Activated CD4-positive, alpha-beta T cell treated with anti-CD3 and anti-CD28 coated beads for 24 hours (primary cell): ENCODE measurements around the gene VSX2.

Experiments used
- DNase-seq, 2 donors: peaks; one replicate each; pipeline ENCODE4 v3.0.0-alpha.2; 2020; ENCODE audit warnings: low read depth in 2 of 2

The VSX2 gene

DNA sequence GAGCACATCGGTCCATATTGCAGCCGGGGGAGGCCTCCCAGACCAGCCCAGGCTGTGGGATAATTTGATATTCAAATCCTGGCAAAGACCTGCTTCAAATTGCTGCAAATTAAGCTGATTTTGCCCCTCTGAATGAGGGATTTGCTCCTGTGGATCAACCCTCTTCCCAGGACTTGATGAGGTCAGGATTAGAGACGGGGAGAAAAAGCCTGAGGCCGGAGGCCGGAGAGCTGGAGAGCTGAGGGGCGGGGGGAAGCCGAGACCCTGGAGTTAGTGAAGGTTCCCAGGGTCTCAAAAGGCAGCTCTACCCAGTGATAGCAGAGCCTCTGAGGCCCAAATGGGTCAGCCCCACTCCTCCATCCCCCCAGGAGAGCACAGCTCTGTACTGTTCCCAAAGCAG, 17.5 kb upstream of the VSX2 start:
- DNase-seq, result no peak

DNA sequence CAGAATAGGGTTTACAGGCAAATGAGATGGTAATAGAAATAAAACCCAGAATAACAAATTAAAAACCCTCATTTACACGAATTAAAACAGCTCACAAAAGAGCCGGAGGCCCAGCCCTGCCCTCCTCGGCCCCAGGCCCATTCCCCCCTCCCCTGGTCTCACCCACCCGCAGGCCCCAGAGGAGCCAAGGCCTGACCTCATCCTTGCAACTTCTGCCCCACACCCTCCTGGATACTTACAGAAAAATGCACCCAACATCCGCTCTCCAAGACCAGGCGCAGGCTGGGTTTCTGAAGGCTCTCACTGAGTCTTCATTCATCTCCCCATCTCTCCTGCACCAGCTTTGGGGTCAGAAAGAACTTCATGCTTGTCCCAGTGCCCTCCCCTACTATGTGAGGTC, 16.2 kb upstream of the VSX2 start:
- DNase-seq, result no peak

DNA sequence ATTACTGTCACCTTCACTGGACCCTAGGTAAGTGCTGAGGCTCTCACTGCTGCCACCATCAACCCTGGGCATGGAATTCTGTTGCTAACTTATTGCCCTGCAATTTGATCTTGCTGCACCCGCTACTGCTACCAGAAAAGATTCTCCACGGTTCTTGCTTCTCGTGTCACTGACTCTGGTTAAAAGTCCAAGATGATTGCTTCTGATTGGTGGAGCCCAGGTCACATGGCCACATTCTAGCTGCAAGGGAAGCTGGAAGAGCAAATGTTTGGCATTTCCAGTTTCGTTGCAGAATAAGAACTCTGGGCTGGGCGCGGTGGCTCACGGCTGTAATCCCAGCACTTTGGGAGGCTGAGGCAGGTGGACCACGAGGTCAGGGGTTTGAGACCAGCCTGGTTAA, 7.5 kb upstream of the VSX2 start:
- no peak for DNase-seq

DNA sequence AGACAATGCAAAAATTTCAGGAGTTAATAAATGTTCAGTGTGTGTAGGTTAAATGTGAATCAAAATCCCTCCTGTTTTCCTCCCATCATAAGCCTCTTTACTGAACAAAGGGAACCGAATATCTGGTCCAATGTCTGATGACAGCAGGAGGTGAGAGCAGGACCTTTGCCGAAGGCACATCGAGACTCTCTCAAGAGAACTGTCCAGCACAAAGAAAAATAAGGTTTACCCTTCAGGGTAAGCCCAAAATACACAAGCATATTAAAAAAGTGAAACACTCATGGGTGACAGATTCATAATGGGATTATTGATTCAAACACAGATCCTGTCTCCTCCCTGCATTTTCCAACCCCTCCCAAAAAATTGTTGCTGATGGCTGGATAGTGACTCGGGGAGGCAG, 4.2 kb upstream of the VSX2 start:
- no peak for DNase-seq

DNA sequence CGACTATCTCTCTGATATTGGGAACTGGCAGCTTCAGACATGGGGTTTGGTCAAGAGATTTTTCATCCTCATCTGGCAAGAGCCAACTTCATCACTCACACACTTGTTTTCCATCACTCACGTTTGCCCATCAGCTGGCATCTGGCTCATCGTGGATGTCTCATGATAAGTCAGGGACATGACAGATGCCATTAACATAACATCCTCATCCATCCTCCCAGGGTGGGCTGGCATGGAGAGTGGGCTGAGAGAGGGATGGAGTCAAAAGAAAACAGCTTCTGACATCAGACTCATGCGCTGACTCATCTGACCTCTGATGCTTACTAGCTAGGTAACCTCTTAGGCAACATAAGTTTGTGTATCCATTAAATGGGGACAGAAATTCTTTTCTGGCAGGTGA, 1.8 kb upstream of the VSX2 start:
- DNase-seq, result no peak

DNA sequence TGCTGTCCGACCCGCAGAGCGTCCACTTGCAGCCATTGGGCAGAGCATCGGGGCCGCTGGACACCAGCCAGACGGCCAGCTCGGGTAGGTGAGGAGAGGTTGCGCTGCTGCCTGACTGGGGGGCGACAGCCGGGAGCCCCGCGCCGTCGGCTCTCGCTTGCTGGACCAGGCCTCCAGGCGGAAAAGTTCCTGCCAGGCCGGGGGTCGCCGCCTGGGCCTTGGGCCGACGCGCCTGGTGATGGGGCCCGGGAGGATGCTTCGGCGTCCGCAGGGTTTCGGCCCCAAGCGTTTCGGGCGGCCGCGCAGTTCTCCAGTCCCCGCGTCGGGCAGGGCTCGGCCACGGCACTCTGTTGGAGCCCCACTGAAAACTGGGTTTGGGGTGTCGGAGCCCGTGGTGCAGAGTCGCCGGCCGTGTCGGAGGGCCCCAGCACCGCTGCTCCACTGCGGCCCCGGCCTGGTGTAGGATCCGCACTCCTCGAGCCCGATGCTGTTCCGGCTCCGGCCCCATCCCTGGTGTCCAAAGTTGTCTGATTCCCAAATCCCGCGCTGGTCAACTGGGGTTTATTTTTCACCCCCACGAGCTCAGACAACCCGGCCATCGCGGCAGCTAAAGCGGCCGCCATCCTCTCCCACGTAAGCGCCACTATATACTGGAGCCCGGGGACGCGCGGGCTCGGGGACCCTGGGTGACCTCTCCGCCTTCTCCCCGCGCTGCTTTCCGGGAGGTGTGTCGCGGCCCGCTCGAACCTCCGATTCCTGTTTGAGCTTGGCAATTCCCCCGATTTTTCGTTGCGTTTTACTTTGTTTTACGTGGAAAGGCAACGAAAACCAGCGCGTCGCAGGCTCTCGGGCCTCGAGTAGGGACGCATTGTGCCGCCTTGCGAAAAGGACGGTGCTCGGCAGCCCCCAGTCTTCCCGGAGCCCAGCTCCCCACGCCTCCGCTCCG, 872 bp downstream of the VSX2 start:
- no peak for DNase-seq

DNA sequence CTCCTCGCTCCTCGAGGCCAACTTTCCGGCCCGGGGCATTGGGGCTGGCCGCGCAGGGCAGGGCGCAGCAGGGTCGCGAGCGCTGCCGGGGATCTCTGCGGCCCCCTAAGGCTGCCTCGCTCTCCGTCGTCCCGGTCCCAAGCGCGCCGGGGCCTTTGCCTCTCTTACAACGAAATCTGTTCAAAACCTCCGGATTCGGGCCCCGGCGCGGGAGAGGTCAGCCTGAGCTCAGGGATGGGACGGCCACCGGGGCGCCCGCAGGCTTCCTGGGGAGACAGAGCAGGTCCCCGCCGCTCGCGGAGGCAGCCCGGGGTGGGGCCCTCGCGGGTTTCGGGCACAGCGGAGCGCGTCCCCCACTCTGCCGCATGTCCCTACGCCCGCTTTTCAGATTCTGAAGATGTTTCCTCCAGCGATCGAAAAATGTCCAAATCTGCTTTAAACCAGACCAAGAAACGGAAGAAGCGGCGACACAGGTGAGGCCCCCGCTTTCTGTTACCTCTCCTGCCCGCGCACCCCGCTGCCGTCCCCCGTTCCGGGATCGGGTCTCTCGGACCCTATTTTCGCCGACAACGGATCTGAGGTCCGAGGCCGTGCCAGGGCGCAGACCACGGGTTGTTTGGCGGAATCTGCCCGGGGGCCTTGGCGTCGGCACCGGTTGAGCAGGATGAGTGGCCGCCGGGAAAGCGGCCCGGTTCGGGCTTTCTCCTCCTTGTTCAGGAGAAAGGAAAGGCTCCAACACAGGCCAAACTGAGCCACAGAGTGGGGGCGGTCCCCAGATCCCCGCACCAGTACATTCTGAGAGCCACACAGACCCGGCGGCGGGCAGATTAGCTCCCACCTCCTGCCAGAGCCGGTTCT, 1.8 kb downstream of the VSX2 start:
- DNase-seq, result no peak

DNA sequence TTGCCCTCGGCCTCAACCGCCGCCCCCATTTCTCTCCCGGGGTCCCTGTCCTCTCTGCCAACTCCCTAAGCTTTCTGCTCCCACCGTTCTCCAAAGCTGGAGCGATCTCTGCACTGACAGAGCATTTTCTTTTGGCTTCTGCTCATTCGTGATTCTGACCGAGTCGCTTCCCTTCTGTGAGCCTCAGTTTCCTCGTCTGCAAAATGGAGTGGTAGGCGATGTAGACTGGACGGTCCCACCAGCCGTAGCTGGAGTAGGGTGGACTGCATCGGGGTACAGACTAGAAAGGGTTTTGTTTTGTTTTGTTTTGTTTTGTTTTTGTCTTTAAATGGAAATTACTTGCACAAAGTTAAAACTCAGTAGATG, 2.4 kb downstream of the VSX2 start:
- DNase-seq, result no peak

DNA sequence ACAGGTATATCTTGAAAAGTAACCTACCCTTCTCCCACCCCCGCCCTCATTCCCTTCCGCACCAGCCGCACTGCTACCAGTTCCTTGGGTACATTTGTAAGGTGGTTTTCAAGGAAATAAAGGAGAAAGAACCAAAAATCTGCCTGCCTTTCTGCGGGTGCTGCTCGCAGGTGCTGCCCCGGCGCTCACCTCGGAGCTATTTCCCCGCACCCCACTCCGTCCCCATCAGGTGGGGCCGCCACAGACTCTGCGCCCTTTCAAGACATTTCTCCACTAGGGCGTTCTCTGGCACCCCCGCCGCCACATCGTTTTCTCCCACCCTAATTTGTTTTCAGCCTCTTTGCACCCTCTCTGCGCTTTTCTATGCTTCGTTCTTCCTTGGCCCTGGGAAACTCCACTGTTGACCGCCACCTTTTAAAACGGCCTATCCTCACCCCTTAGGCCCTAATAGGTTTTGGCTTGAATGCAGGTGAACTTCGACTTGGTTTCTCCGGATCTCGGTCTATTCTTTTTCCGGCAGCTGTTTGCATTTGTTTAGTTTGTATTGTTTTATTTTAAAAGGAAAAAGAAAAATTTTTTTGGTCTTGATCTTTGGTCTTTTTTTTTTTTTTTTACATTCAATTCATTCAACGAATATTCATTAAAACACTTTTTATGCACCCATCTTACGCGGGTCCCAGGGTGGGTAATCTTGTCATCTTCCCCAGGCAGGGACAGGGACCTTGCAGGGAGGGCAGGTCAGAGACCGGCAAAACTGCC, 3.0 kb downstream of the VSX2 start:
- no peak for DNase-seq

DNA sequence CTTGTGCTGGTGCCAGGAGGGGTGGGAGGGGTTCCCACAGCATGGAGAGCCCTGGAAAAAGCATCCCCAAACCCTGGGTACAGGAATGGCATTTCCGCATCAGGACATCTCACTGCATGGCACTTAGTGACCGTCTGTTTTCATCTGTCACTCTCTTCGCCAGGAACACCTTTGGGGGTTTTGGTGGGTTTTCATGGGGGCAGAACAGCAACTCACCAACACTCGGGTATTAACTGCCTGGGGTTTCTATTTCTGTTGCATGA, 3.5 kb downstream of the VSX2 start:
- no peak for DNase-seq

DNA sequence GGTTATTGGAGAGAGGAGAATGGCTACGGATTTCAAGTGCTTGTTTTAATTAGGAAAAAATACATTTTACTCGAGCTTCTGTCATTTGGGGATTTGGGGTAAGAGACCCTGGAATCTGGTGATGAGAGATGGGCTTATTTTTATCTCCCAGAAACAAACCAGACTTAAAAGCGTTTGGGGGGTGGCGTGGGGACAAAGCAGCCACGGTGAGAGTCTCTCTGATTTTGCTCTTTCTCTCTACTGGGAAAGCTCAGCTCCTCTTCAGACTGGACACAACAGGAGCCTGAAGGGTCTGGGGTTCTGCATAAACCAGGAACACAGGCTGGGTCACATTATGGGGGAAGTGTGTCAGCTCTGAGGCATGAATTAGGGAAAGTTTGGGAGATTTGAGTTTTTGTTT, 3.8 kb downstream of the VSX2 start:
- no peak for DNase-seq

DNA sequence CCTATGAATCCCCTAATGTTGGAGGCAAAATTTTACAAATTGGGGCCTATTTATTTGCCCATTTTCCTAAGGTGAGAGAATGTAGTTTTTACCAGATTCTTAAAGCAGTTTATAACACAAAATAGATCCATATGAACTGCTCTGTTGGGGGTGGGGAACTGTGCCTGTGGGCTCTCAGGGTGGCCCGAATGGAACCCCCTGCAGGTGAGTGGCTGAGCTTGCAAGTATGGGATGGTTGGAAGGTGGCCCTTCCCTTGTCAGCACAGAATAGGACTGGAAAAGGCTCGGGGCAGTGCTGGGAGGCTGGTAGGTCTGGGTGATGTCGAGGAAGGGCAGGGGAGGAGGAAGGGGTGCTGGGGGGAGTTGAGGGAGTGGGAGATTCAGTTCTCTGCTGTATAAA, 4.9 kb downstream of the VSX2 start:
- no peak for DNase-seq

DNA sequence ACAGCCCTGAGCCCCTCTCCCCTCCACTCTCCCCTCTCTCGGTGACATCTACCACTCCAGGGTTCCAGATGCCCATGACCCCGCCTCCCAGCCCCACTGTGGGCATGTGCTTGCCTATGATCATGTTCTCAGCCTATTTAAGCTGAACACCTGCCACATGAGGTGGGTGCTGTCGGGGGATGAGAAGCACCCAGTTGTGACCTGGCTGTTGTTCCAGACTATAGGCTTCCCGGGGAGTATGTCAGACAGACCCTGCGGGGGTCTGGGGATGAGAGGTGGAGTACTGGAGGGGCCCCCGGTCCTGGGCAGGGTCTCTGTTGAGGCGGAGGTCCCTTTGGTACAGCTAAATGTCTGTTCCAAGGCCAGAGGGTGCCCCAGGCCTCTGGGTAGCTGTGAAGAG, 6.0 kb downstream of the VSX2 start:
- no peak for DNase-seq

DNA sequence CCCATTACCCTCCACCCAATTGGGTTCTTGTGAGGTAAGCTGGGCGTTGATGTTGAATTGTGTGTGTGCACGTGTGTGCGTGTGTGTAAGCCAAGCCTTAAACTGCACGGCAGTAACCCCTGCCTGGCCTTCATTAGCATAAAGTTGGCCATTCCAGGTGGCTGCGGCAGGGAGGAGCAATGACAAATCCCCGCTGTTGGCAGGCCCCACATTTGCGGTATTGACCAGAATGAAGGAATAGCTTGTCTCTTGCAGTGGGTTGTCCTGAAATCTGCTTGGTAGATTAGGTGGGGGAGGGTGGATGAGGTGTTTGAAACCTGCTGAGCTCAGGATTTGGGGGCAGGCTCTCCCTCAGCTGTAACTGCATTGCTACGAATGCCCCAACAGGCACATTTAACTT, 7.3 kb downstream of the VSX2 start:
- no peak for DNase-seq

DNA sequence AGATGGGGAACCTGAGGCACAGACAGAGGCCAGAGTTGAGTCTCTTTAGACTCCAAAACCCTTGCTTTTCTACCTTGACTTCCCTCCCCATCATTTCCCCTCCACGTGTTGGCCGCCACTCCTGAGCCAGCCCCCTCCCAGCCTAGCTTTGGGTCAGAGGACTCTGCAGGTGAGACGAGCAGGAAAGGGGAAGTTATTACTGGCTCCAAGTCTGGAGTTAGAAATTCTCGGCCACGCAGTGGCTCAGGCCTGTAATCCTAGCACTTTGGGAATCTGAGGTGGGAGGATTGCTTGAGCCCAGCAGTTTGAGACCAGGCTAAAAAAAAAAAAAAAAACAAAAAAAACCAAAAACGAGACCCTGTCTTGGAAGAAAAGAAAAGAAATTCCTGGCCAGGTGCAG, 8.8 kb downstream of the VSX2 start:
- no peak for DNase-seq

DNA sequence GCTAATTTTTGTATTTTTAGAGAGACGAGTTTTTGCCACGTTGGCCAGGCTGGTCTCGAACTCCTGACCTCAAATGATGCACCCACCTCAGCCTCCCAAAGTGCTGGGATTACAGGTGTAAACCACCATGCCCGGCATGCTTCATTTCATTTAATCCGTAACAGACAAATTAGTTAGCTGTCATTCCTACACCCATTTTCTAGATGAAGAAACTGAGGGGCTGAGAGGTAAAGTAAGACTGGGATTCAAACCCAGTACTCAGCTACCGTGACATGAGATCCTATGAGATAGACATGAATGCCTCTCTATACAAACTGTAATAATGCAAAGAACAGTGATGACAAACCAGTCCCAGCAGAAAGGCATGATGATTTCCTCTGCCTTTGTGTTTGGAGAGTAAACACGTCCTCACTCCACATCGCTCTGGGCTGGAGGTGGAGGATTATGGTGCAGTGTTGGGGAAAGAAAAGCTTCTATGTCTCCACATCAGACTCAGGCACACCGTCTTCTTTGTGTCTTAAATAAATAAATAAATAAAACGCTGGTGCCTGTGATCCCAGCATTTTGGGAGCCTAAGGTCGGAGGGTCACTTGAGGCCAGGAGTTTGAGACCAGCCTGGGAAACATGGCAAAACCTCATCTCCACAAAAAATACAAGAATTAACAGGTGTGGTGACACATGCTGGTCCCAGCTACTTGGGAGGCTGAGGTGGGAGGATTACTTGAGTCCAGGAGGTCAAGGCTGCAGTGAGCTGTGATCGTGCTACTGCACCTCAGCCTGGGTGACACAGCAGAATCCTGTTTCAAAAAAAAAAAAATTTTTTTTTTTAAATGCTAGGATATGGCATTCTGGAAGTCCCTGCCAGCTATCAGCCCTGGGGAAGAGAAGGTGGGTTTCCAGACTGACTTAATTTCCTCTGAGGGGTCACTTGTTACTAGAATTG, 10.5 kb downstream of the VSX2 start:
- no peak for DNase-seq

DNA sequence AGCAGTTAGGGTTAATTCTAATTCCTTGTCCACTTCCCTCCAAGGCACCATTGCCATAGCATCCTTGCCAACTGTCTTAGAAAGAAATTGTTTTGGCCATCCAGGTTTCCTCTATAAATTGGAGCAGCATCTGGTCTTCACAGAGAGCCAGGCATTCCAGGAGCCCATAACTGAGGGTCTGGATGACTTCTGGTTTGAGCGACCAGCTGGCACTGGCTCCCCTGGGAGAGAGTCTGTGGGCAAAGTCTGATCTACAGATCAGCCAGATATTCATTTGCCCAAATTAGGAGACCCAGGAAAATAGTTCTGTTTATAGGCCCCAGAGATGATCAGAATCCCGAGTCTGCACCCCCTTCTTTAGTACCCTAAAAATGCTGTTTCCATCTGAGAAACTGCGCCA, 16.0 kb downstream of the VSX2 start:
- DNase-seq, result no peak

DNA sequence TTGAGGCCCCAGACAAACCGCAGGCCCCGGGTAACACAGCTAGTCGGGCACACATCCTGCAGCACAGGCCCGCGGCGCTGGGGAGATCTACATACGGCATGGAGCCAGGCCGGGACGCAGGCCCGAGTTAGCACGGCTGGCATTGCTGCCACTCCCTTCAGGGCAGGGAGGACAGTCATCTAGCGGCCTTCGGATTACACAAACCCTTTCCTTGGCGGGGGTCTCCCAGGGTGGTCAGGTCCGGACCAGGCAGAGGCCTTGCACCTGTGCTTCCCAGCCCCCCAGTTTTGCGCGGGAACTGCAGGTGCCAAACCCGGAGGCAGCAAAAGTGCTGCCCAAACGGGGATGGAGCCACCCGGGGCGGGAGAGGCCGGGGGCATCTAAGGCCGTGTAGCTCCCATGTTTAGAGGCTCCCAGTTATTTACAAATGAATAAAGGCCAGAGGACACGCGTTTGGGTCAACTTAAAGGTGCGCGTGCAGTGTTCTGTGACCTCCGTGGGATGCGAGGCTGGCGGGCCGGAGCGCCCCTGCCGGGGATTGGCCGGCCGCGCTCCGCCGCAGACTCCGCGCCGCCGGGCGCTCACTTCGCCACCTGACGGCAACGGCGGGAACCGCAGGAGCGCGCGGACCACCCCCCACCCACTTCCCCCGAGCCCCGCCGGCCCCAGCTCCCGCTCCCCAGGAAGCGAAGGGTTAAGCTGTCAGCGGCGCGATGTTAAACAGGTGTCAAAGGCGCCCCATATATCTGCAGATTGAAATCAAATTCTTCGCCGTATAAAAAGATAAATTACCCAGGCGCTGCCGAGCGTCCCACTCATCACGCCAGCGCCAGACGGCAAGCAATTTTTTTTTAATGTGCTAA, 18.1 kb downstream of the VSX2 start:
- DNase-seq, result peak; percentile 49 to 56

DNA sequence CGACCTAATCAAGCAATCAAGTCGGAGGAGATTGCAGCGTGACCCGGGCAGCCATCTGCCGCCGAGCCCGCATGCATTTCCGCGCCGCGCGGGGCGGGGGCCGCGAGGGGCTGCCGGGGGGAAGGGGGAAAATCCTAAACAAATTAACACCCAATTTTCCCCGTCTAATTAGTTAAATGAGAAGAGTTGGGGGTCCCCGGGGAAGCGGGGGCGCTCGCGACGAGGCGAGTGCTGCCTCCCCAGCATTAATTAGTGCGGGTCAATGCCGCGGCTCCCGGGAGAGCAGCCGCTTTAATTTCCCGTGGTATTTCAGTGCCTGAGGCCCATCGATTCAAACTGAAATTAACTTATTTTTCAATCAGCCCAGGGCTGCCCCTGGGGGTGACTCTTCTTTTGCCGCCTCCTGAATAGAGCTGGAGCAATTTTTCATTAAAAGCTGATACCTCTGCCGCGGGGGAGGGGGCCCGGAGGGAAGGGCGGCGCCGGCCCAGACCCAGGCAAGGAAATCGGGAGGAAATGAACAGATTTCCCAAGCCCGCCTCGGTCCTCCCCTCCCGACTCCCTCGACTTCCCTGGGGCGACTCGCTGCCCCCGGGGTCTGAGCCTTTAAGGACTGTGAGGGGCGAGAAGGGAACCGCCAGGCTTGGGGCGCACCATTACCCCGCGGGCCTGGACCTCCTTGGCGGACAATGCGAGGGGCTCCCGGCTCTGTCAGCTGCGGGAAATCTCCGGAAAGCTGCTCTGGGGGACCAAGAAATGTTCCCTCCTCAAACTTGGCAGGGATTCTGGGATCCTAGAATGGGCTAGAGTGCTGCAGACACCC, 18.9 kb downstream of the VSX2 start:
- DNase-seq, result no peak

DNA sequence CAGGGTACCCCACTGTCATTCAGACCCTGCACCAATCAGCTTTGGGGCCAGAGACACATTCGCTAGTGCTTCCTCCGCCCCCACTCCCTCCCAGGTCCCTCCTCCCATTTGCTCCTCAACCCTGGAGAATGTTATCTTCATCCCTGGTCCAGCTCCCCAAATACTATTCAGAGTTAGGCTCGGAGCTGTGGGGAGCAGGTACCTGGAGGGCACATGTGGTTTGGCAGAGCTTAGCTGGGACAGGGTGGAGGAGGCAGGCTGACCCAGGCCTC, 19.5 kb downstream of the VSX2 start:
- no peak for DNase-seq
